Measurements from ENCODE around the gene GALR3. TPM values are rescaled to one million over a fixed set of nuclear protein-coding genes. Genes with fewer than 3 reads are reported as not detected.
A peak's percentile ranks its signal among the peaks of the same experiment; 100 is the strongest.

The GALR3 gene
- total and polyA plus RNA-seq, 2 of the 8 experiments (the other 6 are each of a cell fraction or from before 2014, with no cell fraction given): 0.84 to 1.1 TPM

DNA sequence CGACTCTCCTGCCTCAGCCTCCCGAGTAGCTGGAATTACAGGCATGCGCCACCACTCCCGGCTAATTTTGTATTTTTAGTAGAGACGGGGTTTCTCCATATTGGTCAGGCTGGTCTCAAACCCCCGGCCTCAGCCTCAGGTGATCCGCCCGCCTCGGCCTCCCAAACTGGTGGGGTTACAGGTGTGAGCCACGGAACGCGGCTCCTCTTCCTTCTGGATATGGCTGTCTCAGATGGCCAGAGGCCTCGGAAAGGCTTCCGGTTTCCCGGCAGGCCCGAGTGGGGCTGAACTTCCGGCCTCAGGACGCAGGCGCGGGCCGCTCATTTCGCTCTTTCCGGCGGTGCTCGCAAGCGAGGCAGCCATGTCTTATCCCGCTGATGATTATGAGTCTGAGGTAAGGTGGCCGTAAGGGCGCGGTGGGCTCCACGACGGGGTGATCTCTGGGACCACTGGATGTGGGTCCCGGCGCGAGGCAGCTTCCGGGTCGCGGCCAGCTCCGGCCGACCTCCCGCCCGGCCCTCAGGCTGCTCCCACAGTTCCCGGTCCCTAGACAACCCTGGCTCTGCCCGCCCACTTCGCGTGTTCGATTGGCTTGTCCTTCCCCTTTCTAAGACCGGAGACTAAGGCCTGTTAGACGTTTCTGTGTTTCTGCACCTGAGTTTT is 26.0 kb downstream of the GALR3 start, which contains the start of gene EIF3L (continued):
- TF ChIP-seq, protein P1, sequence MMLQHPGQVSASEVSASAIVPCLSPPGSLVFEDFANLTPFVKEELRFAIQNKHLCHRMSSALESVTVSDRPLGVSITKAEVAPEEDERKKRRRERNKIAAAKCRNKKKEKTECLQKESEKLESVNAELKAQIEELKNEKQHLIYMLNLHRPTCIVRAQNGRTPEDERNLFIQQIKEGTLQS (IDR thresholded peaks at IDR 0.05; ENCODE audit: insufficient read depth, low read depth, low read length): no peak
- TF ChIP-seq TBP (IDR thresholded peaks at IDR 0.05; ENCODE audit: low read depth, low read length) (peak; percentile 90), CEBPB (IDR thresholded peaks at IDR 0.05; ENCODE audit: low read depth, low read length) (no peak), EGR1 (IDR thresholded peaks at IDR 0.05; ENCODE audit: borderline replicate concordance, low read depth, low read length) (peak; percentile 34; the same call in 1 of the 2 replicates), TEAD4 (IDR thresholded peaks at IDR 0.05; ENCODE audit: low read depth, low read length) (no peak), SAP30 (IDR thresholded peaks at IDR 0.05; ENCODE audit: insufficient read depth, insufficient replicate concordance, low read length) (no peak), MAFK (IDR thresholded peaks at IDR 0.05; ENCODE audit: low read depth, low read length) (no peak), YY1 (IDR thresholded peaks at IDR 0.05; ENCODE audit: low read depth, low read length) (peak; percentile 90), SUZ12 (IDR thresholded peaks at IDR 0.05; ENCODE audit: low read length) (no peak), SRF (IDR thresholded peaks at IDR 0.05; ENCODE audit: low read depth, low read length) (0 out of 2 replicates have a peak, but pooled peaks have one; percentile 32), CHD2 (IDR thresholded peaks at IDR 0.05; ENCODE audit: low read length) (no peak), POLR2A (IDR thresholded peaks at IDR 0.05; ENCODE audit: control extremely low read depth in 1 of 2, low read depth in 2 of 2, low read length in 2 of 2) (peak; percentile 89 to 98), CHD1 (IDR thresholded peaks at IDR 0.05; ENCODE audit: low read depth, low read length) (no peak), GTF2F1 (IDR thresholded peaks at IDR 0.05; ENCODE audit: borderline replicate concordance, low read depth, low read length) (peak; percentile 69; the same call in 1 of the 2 replicates), TAF1 (IDR thresholded peaks at IDR 0.05; ENCODE audit: low read depth, low read length) (peak; percentile 97), ZNF274 (IDR thresholded peaks at IDR 0.05; ENCODE audit: borderline replicate concordance, extremely low read depth, low read length) (no peak), NRF1 (IDR thresholded peaks at IDR 0.05; ENCODE audit: low read depth, low read length) (peak; percentile 73), POU5F1 (IDR thresholded peaks at IDR 0.05; ENCODE audit: low read depth, low read length) (no peak), CREB1 (IDR thresholded peaks at IDR 0.05) (no peak; the same call in 1 of the 2 replicates), RFX5 (IDR thresholded peaks at IDR 0.05; ENCODE audit: borderline replicate concordance, low read depth, low read length) (no peak), RAD21 (IDR thresholded peaks at IDR 0.05 in 1 of 2, conservative IDR thresholded peaks at IDR 0.05 in 1 of 2; ENCODE audit: low read depth in 2 of 2, low read length in 2 of 2) (no peak), E2F6 (IDR thresholded peaks at IDR 0.05) (0 out of 2 replicates have a peak, but pooled peaks have one; percentile 29)
- TF ChIP-seq, protein P2, sequence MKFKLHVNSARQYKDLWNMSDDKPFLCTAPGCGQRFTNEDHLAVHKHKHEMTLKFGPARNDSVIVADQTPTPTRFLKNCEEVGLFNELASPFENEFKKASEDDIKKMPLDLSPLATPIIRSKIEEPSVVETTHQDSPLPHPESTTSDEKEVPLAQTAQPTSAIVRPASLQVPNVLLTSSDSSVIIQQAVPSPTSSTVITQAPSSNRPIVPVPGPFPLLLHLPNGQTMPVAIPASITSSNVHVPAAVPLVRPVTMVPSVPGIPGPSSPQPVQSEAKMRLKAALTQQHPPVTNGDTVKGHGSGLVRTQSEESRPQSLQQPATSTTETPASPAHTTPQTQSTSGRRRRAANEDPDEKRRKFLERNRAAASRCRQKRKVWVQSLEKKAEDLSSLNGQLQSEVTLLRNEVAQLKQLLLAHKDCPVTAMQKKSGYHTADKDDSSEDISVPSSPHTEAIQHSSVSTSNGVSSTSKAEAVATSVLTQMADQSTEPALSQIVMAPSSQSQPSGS (IDR thresholded peaks at IDR 0.05; ENCODE audit: low read length): no peak

All from H1 (cell line).